ACC112 (cell line): ENCODE data around the gene ENPP6.

Source experiments
- H2AFZ ChIP-seq: fragments of 200-600 bp; sonication (generic); one replicate; pipeline ENCODE4 v1.6.0; 2017; ENCODE audit warnings: antibody characterized with exemption, low read length; ENCODE audit not compliant: unreplicated experiment
- H3K27ac ChIP-seq: fragments of 200-600 bp; sonication (generic); 2 replicates; pipeline ENCODE4 v1.5.1; 2014; ENCODE audit warnings: low read depth, mild to moderate bottlenecking, antibody characterized with exemption, low read length, moderate library complexity
- H3K27me3 ChIP-seq: fragments of 200-600 bp; sonication (generic); 2 replicates; pipeline ENCODE4 v1.6.1; 2014; ENCODE audit warnings: mild to moderate bottlenecking, antibody characterized with exemption, low read length, moderate library complexity, mixed read lengths; ENCODE audit not compliant: insufficient read depth
- H3K36me3 ChIP-seq: fragments of 200-600 bp; sonication (generic); 2 replicates; pipeline ENCODE4 v1.6.1; 2016; ENCODE audit warnings: mild to moderate bottlenecking, antibody characterized with exemption, low read length, moderate library complexity, mixed read lengths; ENCODE audit not compliant: insufficient read depth
- H3K4me1 ChIP-seq: fragments of 200-600 bp; sonication (generic); one replicate; pipeline ENCODE4 v1.6.1; 2016; ENCODE audit warnings: low read length, mixed read lengths; ENCODE audit not compliant: insufficient read depth, unreplicated experiment, control insufficient read depth
- H3K4me3 ChIP-seq: fragments of 200-600 bp; sonication (generic); 2 replicates; pipeline ENCODE4 v1.5.1; 2014; ENCODE audit warnings: mild to moderate bottlenecking, low read depth, low read length
- H3K79me2 ChIP-seq: fragments of 200-600 bp; sonication (generic); one replicate; pipeline ENCODE4 v1.6.0; 2016; ENCODE audit warnings: low read length; ENCODE audit not compliant: control insufficient read depth, unreplicated experiment, insufficient read depth

Gene ENPP6

GRCh38 chr4:184255361-184255760 is 37.7 kb upstream of the ENPP6 start:
- Histone ChIP-seq H3K27ac (no peak overlapping the region), H3K4me3 (no peak overlapping the region), H3K79me2 (no peaks in the 10 kb centered on the region), H3K27me3 (no peaks in the 10 kb centered on the region), H2AFZ (no peak overlapping the region), H3K4me1 (no peaks in the 10 kb centered on the region), H3K36me3 (no peaks in the 10 kb centered on the region)

GRCh38 chr4:184253072-184253420 is 35.4 kb upstream of the ENPP6 start:
- H3K27me3 ChIP-seq, result no peaks in the 10 kb centered on the region
- no peaks in the 10 kb centered on the region for H3K79me2 ChIP-seq
- peaks cover 2% of the 10 kb centered on the region for H3K4me1 ChIP-seq
- no peaks in the 10 kb centered on the region for H3K36me3 ChIP-seq
- no peak overlapping the region for H2AFZ ChIP-seq
- no peak overlapping the region for H3K4me3 ChIP-seq
- H3K27ac ChIP-seq, result no peak overlapping the region

GRCh38 chr4:184252136-184253071 is 34.7 kb upstream of the ENPP6 start:
- Histone ChIP-seq H3K27ac (no peak overlapping the region), H2AFZ (no peak overlapping the region), H3K79me2 (no peaks in the 10 kb centered on the region), H3K27me3 (no peaks in the 10 kb centered on the region), H3K36me3 (no peaks in the 10 kb centered on the region), H3K4me1 (peaks cover 4% of the 10 kb centered on the region), H3K4me3 (no peak overlapping the region)

- H3K27me3 ChIP-seq, result no peaks in the 10 kb centered on the region
- no peaks in the 10 kb centered on the region for H3K79me2 ChIP-seq
- H3K4me3 ChIP-seq, result no peak overlapping the region
- peaks cover 4% of the 10 kb centered on the region for H3K4me1 ChIP-seq
- H3K36me3 ChIP-seq, result no peaks in the 10 kb centered on the region
- H2AFZ ChIP-seq, result no peak overlapping the region
- no peak overlapping the region for H3K27ac ChIP-seq
Measured at GRCh38 chr4:184251670-184251980, 34.0 kb upstream of the ENPP6 start.

- no peak overlapping the region for H3K27ac ChIP-seq
- no peaks in the 10 kb centered on the region for H3K27me3 ChIP-seq
- H3K36me3 ChIP-seq, result no peaks in the 10 kb centered on the region
- H3K79me2 ChIP-seq, result no peaks in the 10 kb centered on the region
- no peak overlapping the region for H3K4me3 ChIP-seq
- peaks cover 4% of the 10 kb centered on the region for H3K4me1 ChIP-seq
- no peak overlapping the region for H2AFZ ChIP-seq
Measured at GRCh38 chr4:184250795-184251669, 33.4 kb upstream of the ENPP6 start.

- Histone ChIP-seq H3K27me3 (peaks cover 11% of the 10 kb centered on the region; the same call in 1 of the 2 replicates), H3K4me3 (no peak overlapping the region), H3K36me3 (no peaks in the 10 kb centered on the region), H3K27ac (no peak overlapping the region), H2AFZ (no peak overlapping the region), H3K4me1 (peaks cover 4% of the 10 kb centered on the region), H3K79me2 (no peaks in the 10 kb centered on the region)
Measured at GRCh38 chr4:184248216-184248615, 30.5 kb upstream of the ENPP6 start.

- Histone ChIP-seq H3K4me1 (peaks cover 4% of the 10 kb centered on the region), H3K27me3 (peaks cover 18% of the 10 kb centered on the region; the same call in 1 of the 2 replicates), H2AFZ (no peak overlapping the region), H3K27ac (no peak overlapping the region), H3K79me2 (no peaks in the 10 kb centered on the region), H3K4me3 (no peak overlapping the region), H3K36me3 (no peaks in the 10 kb centered on the region)
Measured at GRCh38 chr4:184247421-184247820, 29.7 kb upstream of the ENPP6 start.

GRCh38 chr4:184246426-184246825 is 28.8 kb upstream of the ENPP6 start:
- Histone ChIP-seq H3K36me3 (no peaks in the 10 kb centered on the region), H3K27me3 (peaks cover 23% of the 10 kb centered on the region), H3K79me2 (no peaks in the 10 kb centered on the region), H2AFZ (no peak overlapping the region), H3K4me3 (no peak overlapping the region), H3K27ac (no peak overlapping the region), H3K4me1 (peaks cover 4% of the 10 kb centered on the region)

- Histone ChIP-seq H3K79me2 (no peaks in the 10 kb centered on the region), H3K36me3 (no peaks in the 10 kb centered on the region), H3K27me3 (peaks cover 48% of the 10 kb centered on the region), H3K27ac (no peak overlapping the region), H3K4me3 (no peak overlapping the region), H2AFZ (no peak overlapping the region), H3K4me1 (no peaks in the 10 kb centered on the region)
Measured at GRCh38 chr4:184238072-184238745, 20.5 kb upstream of the ENPP6 start.

GRCh38 chr4:184237612-184238011 is 19.9 kb upstream of the ENPP6 start:
- no peak overlapping the region for H2AFZ ChIP-seq
- no peak overlapping the region for H3K27ac ChIP-seq
- peaks cover 50% of the 10 kb centered on the region for H3K27me3 ChIP-seq
- H3K36me3 ChIP-seq, result no peaks in the 10 kb centered on the region
- H3K79me2 ChIP-seq, result no peaks in the 10 kb centered on the region
- no peak overlapping the region for H3K4me3 ChIP-seq
- H3K4me1 ChIP-seq, result no peaks in the 10 kb centered on the region
